GM18867 (cell line): ENCODE data around the gene PRH2.

Experiments used
- ATAC-seq: cut with Tn5 transposase; IDR thresholded peaks from one replicate; pipeline ENCODE4 v1.9.1; 2021; ENCODE audit warnings: mild to moderate bottlenecking, moderate library complexity; ENCODE audit not compliant: unreplicated experiment

The PRH2 gene

GRCh38 chr12:10959804-10960203 is 30.8 kb downstream of the PRH2 start:
- ATAC-seq: no peak

- ATAC-seq: no peak
These were observed 31.2 kb downstream of the PRH2 start for GRCh38 chr12:10960211-10960610.

GRCh38 chr12:10965476-10965875 is 36.4 kb downstream of the PRH2 start:
- no peak for ATAC-seq

GRCh38 chr12:10966314-10966713 is 37.3 kb downstream of the PRH2 start:
- ATAC-seq: no peak

- ATAC-seq: no peak
These were observed 38.4 kb downstream of the PRH2 start for GRCh38 chr12:10967409-10967808.

- no peak for ATAC-seq
These were observed 39.9 kb downstream of the PRH2 start for GRCh38 chr12:10968765-10969456.

GRCh38 chr12:10974965-10975364 is 45.9 kb downstream of the PRH2 start:
- no peak for ATAC-seq

GRCh38 chr12:10982244-10982643 is 53.2 kb downstream of the PRH2 start:
- no peak for ATAC-seq
